Activated T-cell treated with anti-CD3 and anti-CD28 coated beads, Interleukin-2, amount 50 U/mL, for 4 hours (primary cell): ENCODE results near the gene CBX4. TPM values are rescaled to one million over a fixed set of nuclear protein-coding genes. Genes with fewer than 3 reads are reported as not detected.
"Not testable (repeated sequence)": the region's sequence is repeated elsewhere in the genome, so short reads cannot be mapped to it uniquely, and the experiment has no call there.

ENCODE experiments used
- ATAC-seq, 2 donors: fragments of 200-7000 bp; cut with Tn5 transposase; one replicate each; pipeline ENCODE4 v1.10.0; 2021
- DNase-seq: peaks from one replicate; pipeline ENCODE4 v3.0.0-alpha.2; 2020
- H3K27me3 Mint-ChIP-seq: one replicate; pipeline ENCODE4 v1.8.0; 2021; ENCODE audit warnings: low read depth, mixed read lengths
- H3K36me3 Mint-ChIP-seq: one replicate; pipeline ENCODE4 v1.8.0; 2022; ENCODE audit warnings: mixed read lengths; ENCODE audit not compliant: insufficient read depth
- H3K4me1 Mint-ChIP-seq: one replicate; pipeline ENCODE4 v1.8.0; 2021; ENCODE audit warnings: low read depth, mixed read lengths
- H3K4me3 Mint-ChIP-seq: one replicate; pipeline ENCODE4 v1.8.0; 2021; ENCODE audit warnings: mild to moderate bottlenecking, moderate library complexity, mixed read lengths
- H3K9me3 Mint-ChIP-seq: one replicate; pipeline ENCODE4 v1.8.0; 2021; ENCODE audit warnings: mixed read lengths
- total RNA-seq, 3 donors: library from RNA; stranded (reverse); gene quantifications; one replicate each; pipeline ENCODE4 v1.2.1, GENCODE V29; 2021

The CBX4 gene
- total RNA-seq, 3 donors from 2014 or later = 15.3 to 16.4 (median 15.3) TPM

DNA sequence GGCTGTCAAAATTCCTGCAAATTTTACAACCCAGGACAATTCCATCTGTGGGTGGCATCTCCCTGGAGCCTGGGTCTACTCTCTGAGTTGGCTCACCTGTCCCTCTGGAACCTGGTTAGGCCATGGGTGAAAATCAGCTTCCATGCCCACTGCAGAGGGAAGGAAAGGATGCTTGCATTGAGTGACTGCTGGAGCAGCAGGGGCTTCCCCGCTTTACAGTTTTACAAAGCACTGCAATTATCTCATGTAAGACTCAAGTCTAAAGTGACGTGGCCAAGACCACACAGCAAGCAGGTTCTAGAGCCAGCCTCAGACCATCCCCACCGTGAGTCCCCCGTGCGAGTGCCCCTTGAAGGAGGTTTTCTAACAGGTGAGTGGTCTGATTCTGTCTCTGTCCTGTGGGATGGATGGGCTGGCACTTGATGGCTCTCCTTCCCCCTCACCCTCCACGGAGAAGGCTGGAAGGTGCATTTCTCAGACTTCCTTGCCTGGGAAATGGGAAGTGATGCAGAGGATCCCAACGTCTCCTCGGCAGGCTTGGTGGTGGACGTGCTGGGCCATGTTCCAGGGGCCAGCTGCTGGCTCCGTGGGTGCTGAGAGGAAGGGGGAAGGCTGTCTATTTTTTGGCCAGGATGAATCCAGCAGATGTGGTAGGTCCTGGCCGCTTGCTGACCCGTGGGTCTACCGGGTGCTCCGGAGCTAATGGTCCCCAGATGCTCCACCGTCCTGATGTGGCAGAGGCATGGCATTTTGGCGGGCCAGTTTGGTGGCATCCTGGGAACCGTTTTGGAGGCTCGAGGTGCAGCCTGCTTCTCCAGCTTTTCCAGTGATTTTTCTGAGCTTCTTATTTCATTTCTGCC lies 26.3 kb upstream of the CBX4 start:
- Mint-ChIP-seq H3K27me3 (peaks cover 34% of the 10 kb centered on the region), H3K36me3 (no peaks in the 10 kb centered on the region), H3K4me3 (no peak overlapping the region), H3K4me1 (peaks cover 6% of the 10 kb centered on the region), H3K9me3 (no peaks in the 10 kb centered on the region)
- no peak for ATAC-seq
- DNase-seq = no peak

- ATAC-seq = no peak
- Mint-ChIP-seq H3K4me1 (peaks cover 6% of the 10 kb centered on the region), H3K27me3 (peaks cover 35% of the 10 kb centered on the region), H3K4me3 (no peak overlapping the region), H3K36me3 (no peaks in the 10 kb centered on the region), H3K9me3 (no peaks in the 10 kb centered on the region)
- DNase-seq = no peak
Observed at GRCh38 chr17:79864617-79865250, 25.5 kb upstream of the CBX4 start.

DNA sequence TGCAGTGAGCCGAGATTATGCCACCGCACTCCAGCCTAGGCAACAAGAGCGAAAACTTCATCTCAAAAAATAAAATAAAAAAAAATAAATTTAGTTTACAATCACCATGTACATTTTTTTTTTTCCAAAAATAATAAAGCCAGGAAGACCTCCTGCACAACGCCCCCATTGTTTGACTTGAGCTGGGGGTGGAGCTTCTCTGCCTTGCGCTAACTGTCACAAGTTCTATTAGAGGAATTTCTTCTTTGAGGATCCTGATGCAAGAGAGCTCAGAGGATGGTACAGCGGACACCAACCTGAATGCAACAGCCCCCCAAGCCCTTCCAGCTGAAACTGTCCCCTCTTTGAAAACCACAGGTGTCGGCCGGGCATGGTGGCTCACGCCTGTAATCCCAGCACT lies 24.9 kb upstream of the CBX4 start:
- Mint-ChIP-seq H3K4me3 (no peak overlapping the region), H3K36me3 (no peaks in the 10 kb centered on the region), H3K4me1 (peaks cover 6% of the 10 kb centered on the region), H3K9me3 (no peaks in the 10 kb centered on the region), H3K27me3 (peaks cover 37% of the 10 kb centered on the region)
- ATAC-seq (no peak), DNase-seq (no peak)

DNA sequence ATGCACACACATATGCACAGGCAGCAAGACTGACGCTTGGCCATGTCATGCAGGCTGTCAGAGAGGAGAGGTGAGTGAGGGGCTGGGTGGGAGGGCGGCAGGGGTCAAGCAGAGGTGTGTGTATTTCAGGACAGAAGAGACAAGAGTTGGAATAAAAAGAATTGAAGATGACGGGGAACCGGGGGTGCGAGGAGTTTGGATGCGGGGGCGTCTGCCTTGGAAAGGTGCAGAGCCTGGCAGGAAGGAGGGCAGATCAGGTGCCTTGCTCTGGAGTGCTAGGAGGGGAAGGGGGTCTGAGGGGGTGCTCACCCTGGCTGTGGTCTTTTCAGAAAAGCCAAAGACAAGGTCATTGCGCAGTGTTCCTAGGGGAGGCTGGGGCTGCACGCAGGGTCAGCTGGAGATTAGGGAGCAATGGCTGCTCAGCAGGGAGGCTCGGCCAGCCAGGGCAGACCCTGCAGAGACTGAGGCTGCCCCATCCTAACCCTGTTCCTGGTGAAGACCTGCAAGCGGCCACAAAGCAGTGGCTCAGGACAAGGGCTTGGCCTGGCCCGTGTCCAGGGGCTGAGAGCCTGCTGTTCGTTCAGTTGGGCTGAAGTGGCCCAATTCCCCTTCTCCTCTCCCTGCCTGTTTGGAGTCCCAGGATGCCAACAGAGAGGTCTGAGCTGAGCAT lies 23.7 kb upstream of the CBX4 start:
- H3K36me3 Mint-ChIP-seq = no peaks in the 10 kb centered on the region
- ATAC-seq (no peak), DNase-seq (no peak)
- peaks cover 6% of the 10 kb centered on the region for H3K4me1 Mint-ChIP-seq
- peaks cover 37% of the 10 kb centered on the region for H3K27me3 Mint-ChIP-seq
- H3K9me3 Mint-ChIP-seq = no peaks in the 10 kb centered on the region
- no peak overlapping the region for H3K4me3 Mint-ChIP-seq

DNA sequence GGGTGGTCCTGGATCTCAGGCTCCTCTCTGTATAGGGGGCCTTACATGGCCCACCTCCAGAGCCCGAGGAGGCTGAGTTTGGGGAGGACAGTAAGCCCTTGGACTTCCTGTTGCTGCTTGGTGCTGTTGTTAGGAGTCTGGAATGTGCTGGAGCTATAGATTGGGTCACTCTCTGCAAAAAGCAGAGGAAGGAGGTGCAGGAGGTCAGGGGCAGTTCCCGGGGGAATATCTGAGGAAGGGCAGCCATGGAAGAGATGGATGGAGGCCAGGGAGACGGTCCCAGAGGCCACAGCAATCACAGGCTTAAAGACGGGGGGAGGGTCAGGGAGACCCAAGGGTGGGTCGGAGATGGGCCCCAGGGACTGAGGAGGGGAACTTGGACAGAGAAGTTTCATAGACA lies 23.0 kb upstream of the CBX4 start:
- no peak for DNase-seq

DNA sequence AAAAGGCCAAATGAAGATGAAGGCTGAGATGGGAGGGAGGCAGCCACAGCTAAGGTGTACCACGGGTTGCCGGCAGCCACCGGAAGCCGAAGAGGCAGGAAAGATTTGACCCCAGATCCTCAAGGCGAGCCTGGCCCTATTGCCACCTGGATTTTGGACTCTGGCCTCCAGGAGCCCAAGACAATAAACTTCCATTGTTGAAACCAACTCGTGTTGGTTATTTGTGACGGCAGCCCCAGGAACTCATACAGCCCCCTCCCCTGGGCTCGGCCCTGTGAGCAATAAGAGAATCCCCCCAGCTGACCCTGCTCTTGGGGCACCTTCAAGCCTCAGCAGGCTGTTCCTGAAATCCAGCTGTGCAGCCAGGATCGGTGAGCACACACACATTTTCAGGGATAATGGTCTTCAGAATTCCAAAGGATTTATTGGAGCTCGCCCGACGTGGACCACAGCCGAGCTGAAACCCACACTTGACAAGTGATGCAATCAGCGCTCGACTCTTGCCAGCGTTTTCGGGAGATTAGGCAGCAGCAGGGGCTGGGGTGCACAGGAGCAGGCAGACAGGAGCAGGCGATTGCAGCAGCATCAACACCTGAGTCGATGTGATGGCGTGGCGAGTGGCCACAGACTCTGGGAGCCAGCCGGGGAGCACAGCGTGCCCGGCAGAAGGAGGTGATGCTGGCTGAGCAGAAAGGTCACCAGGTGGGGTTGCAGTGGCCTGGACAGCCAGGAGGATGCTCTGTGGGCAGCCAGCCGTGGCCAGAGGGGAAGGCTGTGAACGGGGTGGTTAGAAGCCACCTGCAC lies 22.4 kb upstream of the CBX4 start:
- Mint-ChIP-seq H3K4me1 (peaks cover under 1% of the 10 kb centered on the region), H3K9me3 (no peaks in the 10 kb centered on the region), H3K27me3 (peaks cover 40% of the 10 kb centered on the region), H3K36me3 (no peaks in the 10 kb centered on the region), H3K4me3 (no peak overlapping the region)
- ATAC-seq (no peak), DNase-seq (no peak)

More for the DNA sequence above, 23.0 kb upstream of the CBX4 start:
- ATAC-seq = no peak
- no peak overlapping the region for H3K4me3 Mint-ChIP-seq
- peaks cover 37% of the 10 kb centered on the region for H3K27me3 Mint-ChIP-seq
- H3K9me3 Mint-ChIP-seq = no peaks in the 10 kb centered on the region
- H3K4me1 Mint-ChIP-seq = peaks cover 4% of the 10 kb centered on the region
- H3K36me3 Mint-ChIP-seq = no peaks in the 10 kb centered on the region

DNA sequence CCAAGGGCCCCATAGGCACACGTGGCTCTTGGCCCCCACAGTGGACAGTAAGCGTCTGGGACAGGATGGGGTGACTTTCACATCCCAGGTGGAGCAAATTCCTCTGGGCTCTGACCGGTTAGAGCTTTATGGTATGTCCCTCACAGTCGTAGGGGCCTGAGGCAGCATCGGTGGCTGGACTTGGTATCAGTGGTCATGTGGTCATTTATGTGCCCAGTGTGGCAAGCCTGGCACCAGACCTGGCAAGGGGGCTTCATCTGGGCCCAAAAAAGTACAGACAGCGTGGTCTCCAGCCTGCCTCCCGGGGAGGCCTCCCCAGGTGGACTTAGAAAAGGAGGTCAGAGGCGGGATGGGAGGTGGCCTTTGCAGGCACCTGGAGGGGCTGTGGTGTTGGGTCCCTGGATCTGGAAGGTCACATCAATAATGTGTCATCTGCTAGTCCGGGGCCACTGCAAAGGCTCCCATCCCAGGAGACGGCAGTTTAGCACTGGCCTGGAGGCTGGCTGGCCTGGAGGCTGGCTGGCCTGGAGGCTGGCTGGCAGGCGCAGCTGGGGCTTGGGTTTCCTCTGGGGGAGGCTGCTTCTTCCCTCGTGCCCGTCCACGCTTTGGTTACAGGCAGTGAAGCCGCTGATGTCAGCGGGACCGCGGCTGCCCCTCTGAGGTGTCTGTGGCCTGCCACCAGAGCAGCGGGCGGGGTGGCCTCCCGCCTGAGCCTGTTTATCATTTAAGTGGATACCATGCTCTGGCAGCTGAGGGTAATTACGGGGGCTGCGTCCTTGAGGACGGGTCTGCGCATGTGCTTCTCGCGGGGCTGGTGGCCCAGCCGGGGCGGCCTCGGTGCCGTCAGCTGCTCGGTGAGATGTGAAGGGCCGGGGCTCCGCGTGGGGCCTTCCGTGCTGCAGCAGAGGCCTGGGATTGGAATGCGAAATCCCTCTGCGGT lies 20.7 kb upstream of the CBX4 start:
- no peak for ATAC-seq
- no peaks in the 10 kb centered on the region for H3K9me3 Mint-ChIP-seq
- DNase-seq = no peak
- peaks cover 32% of the 10 kb centered on the region for H3K27me3 Mint-ChIP-seq
- no peak overlapping the region for H3K4me3 Mint-ChIP-seq
- H3K4me1 Mint-ChIP-seq = no peaks in the 10 kb centered on the region
- H3K36me3 Mint-ChIP-seq = no peaks in the 10 kb centered on the region

GRCh38 chr17:79857095-79857494 lies 17.9 kb upstream of the CBX4 start:
- no peak for ATAC-seq
- H3K9me3 Mint-ChIP-seq = no peaks in the 10 kb centered on the region
- no peak for DNase-seq
- H3K4me3 Mint-ChIP-seq = no peak overlapping the region
- H3K36me3 Mint-ChIP-seq = no peaks in the 10 kb centered on the region
- peaks cover 24% of the 10 kb centered on the region for H3K27me3 Mint-ChIP-seq
- peaks cover 4% of the 10 kb centered on the region for H3K4me1 Mint-ChIP-seq

DNA sequence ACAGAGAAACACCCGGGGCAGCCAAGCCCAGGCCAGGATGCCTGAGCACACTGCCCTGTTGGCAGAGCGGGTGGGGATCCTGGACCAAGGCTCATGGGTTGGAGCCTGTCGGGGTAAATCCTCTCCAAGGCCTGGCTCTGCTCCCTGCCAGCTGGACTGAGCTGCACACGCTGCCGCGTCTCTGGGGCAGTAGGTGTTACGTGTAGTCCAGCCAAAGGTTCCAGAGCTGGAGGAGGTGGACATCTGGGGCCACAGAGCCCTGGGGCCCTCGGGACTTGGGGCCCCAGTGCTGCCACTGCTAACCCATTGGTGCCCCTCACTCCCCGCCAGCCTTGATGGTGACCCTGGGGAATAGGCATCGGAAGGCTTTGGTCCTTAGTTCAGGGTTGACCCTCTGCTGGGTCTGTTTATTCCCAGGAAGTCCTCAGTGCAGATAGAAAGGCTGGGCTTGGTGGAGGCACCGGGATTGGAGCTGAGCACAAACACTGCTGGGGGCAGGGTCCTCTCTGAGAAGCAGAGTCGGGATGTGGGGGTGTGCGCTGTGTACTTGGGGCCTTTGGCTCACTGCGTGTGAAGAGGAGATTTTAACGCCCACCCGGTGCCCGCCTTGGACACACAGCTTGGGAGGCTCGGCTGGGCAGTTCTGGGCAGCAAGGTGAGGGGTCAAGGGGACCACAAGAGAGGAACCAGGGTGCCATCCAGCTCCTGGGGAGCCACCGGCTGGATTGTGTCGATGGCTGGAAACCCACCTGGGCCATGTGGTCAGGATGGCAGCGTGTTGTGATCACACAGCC lies 16.3 kb upstream of the CBX4 start:
- Mint-ChIP-seq H3K4me1 (peaks cover 4% of the 10 kb centered on the region), H3K36me3 (no peaks in the 10 kb centered on the region), H3K4me3 (no peak overlapping the region), H3K27me3 (peaks cover 13% of the 10 kb centered on the region), H3K9me3 (no peaks in the 10 kb centered on the region)
- ATAC-seq (no peak), DNase-seq (no peak)

DNA sequence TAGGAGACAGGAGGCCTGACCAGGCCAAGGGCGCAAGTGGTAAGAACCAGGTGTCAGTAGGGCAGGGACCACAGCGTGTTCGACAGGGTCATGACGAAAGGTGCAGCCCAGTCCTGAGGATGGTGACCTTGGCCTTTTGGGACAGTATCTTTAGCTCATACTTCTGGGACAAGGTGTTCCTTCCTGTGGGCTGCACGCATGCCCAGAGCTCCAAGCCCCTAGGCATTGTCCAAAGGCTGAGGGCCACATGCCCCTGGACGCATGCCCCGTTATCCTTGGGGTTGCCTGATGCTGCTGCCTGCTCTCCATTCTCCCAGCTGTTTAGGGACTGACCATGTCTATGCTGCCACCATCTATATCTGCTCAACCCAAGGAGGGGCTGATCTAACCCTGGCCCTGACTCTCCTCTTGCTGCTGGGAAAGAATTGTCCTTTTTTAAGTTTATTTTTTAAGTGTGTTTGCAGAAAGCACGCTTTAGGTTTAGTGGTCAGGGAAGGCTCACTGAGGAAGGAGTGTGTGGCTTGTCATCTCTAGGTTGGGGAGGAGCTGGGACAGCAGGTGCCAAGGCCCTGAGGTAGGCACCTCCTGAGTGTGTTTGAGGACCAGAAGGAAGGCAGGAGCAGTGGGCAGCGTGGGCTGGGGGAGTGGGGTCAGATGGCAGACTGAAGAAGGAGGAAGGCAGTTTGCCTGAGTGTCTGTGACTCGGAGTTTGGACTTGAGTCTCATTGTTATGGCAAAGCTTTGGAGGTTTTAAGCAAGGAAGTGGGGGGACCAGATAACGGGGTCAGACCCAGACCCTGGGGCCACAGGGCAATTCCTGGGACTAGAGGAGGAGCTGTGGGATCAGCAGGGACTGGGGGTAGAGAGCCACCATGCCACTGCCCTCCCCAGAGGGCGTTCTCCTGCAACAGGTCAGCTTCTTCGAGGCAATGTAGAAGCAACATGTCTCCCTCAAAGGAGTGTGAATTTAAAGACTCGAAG lies 15.1 kb upstream of the CBX4 start:
- ATAC-seq (no peak), DNase-seq (no peak)
- peaks cover 14% of the 10 kb centered on the region for H3K27me3 Mint-ChIP-seq
- H3K4me1 Mint-ChIP-seq = peaks cover 4% of the 10 kb centered on the region
- H3K4me3 Mint-ChIP-seq = no peak overlapping the region
- H3K36me3 Mint-ChIP-seq = no peaks in the 10 kb centered on the region
- no peaks in the 10 kb centered on the region for H3K9me3 Mint-ChIP-seq

DNA sequence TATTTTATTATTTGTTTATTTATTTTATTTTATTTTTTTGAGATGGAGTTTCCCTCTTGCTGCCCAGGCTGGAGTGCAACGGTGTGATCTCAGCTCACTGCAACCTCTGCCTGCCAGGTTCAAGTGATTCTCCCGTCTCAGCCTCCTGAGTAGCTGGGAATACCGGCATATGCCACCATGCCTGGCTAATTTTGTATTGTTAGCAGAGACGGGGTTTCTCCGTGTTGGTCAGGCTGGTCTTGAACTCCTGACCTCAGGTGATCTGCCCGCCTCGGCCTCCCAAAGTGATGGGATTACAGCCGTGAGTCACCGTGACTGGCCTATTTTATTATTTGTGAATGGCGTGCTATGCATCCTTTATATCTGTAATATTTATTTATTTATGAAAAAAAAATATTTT lies 13.9 kb upstream of the CBX4 start:
- H3K36me3 Mint-ChIP-seq, H3K9me3 Mint-ChIP-seq, ATAC-seq, DNase-seq, H3K4me3 Mint-ChIP-seq, H3K4me1 Mint-ChIP-seq: not testable (repeated sequence)
- peaks cover 11% of the 10 kb centered on the region for H3K27me3 Mint-ChIP-seq

DNA sequence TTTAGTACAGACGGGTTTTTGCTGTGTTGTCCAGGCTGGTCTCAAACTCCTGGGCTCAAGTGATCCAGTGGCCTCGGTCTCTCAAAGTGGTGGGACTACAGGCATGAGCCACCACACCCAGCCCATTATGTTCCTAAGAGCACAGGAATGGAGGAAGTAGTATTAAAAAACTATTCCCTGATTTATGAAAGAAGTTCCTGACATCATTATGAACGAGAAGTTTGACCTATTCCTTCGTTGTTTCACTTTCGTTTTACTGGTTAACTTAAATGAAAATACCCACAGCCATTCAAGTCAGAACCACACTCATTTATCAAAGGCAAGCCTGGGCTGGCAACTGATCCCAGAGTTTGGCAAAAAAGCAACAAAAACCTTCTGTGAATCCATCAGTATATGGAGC lies 13.5 kb upstream of the CBX4 start:
- Mint-ChIP-seq H3K4me1 (peaks cover 4% of the 10 kb centered on the region), H3K27me3 (peaks cover 13% of the 10 kb centered on the region), H3K36me3 (no peaks in the 10 kb centered on the region), H3K4me3 (peak overlapping the region; percentile 49), H3K9me3 (no peaks in the 10 kb centered on the region)
- DNase-seq = no peak
- ATAC-seq = no peak
